Measurements from ENCODE around the gene SLC38A1.

GRCh38 chr12:46238821-46239220 is 30.0 kb downstream of the SLC38A1 start:
- TF ChIP-seq CTCF (IDR thresholded peaks at IDR 0.05) = no peak
- TF ChIP-seq POLR2A (IDR thresholded peaks at IDR 0.05) = no peak
